IPS-15b (cell line): ENCODE data around the gene FGD2.

Experiments
- H3K27me3 ChIP-seq: one replicate; pipeline ENCODE4 v1.6.1; 2013; ENCODE audit warnings: low read length; ENCODE audit not compliant: control insufficient read depth, insufficient read depth
- H3K36me3 ChIP-seq: one replicate; pipeline ENCODE4 v1.6.1; 2013; ENCODE audit warnings: low read length; ENCODE audit not compliant: control insufficient read depth, insufficient read depth
- H3K4me1 ChIP-seq: one replicate; pipeline ENCODE4 v1.6.1; 2013; ENCODE audit warnings: mild to moderate bottlenecking, low read length; ENCODE audit not compliant: control insufficient read depth, insufficient read depth
- H3K4me3 ChIP-seq: one replicate; pipeline ENCODE4 v1.5.1; 2013; ENCODE audit warnings: low read depth, low read length
- H3K9ac ChIP-seq: one replicate; pipeline ENCODE4 v1.6.1; 2013; ENCODE audit warnings: low read depth, mild to moderate bottlenecking, low read length
- H3K9me3 ChIP-seq: one replicate; pipeline ENCODE4 v1.6.1; 2013; ENCODE audit warnings: mild to moderate bottlenecking, low read length; ENCODE audit not compliant: control insufficient read depth, insufficient read depth

Gene FGD2

DNA sequence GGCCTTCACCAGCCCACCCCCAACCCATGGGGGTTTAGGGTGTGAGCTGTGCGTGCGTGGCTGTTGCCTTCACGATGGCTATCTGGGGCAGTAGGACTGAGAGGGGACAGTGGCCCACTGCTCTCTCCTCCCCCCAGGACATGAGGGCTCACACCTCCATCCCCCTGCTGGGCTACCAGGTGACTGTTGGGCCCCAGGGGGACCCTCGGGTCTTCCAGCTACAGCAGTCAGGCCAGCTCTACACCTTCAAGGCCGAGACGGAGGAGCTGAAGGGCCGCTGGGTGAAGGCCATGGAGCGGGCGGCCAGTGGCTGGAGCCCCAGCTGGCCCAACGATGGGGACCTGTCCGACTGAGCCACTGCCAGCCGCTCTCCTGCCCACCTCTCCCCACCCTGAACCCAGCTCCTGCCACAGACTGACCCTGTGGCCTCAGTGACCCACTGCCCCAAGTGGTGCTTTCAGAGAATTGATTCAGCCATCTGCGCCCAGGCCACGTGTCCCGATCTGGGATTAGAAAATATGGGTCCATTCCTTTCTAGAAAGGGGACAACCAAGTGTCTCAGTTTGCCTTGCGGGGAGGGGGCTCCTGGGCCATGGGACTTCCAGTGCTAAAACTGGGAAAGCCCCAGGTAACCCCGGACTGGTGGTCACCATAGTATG is 22.5 kb downstream of the FGD2 start:
- no peak overlapping the region for H3K4me3 ChIP-seq
- no peak overlapping the region for H3K9ac ChIP-seq
- peaks cover 5% of the 10 kb centered on the region for H3K9me3 ChIP-seq
- H3K27me3 ChIP-seq, result no peaks in the 10 kb centered on the region
- H3K36me3 ChIP-seq, result no peaks in the 10 kb centered on the region
- peaks cover 4% of the 10 kb centered on the region for H3K4me1 ChIP-seq

DNA sequence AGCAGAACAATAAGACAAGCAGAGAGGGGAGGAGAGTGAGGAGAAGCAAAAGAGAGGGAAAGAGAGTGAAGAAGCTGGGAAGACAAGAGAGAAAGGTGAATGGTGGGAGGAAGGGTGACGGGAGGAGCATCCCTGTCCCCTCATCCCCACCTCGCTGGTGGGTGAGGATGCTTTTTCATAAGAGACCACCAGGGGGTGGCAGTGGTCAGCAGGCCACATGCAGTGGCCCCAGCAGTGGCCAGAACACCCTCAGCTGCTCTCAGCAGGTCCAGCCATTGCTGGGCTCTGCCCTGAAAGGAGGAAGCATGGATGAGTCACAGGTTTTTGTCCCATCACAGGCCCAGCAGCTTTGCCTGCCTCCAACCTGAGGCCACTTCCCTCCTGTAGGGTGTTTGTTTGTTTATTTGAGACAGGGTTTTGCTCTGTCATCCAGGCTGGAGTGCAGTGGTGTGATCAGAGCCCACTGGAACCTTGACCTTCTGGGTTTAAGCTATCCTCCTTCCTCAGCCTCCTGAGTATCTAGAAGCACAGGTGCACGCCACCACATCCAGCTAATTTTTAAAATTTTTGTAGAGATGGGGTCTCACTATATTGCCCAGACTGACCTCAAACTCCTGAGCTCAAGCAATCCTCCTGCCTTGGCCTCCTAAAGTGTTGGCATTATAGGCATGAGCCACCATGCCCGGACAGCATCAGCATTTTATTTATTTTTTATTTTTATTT is 24.0 kb downstream of the FGD2 start:
- Histone ChIP-seq H3K36me3 (no peaks in the 10 kb centered on the region), H3K9me3 (peaks cover 5% of the 10 kb centered on the region), H3K4me3 (no peak overlapping the region), H3K4me1 (no peaks in the 10 kb centered on the region), H3K27me3 (no peaks in the 10 kb centered on the region), H3K9ac (no peak overlapping the region)

DNA sequence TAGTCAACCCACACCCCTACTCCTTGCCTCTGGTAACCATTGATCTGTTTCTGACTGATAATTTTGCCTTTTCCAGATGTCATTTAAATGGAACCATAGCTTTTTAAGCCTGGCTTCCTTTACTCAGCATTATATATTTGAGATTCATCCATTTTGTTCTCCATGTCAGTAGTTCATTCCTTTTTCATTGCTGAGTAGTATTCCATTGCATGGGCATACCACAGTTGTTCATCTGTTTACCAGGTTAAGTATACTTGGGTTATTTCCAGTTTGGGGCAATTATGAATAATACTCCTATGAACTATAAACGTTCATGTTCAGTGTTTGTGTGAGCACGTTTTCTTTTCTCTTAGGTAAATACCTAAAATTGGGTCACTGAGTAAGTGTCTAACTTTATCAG is 25.1 kb downstream of the FGD2 start:
- no peaks in the 10 kb centered on the region for H3K36me3 ChIP-seq
- H3K4me1 ChIP-seq, result no peaks in the 10 kb centered on the region
- peaks cover 5% of the 10 kb centered on the region for H3K9me3 ChIP-seq
- H3K4me3 ChIP-seq, result no peak overlapping the region
- H3K9ac ChIP-seq, result no peak overlapping the region
- H3K27me3 ChIP-seq, result no peaks in the 10 kb centered on the region

DNA sequence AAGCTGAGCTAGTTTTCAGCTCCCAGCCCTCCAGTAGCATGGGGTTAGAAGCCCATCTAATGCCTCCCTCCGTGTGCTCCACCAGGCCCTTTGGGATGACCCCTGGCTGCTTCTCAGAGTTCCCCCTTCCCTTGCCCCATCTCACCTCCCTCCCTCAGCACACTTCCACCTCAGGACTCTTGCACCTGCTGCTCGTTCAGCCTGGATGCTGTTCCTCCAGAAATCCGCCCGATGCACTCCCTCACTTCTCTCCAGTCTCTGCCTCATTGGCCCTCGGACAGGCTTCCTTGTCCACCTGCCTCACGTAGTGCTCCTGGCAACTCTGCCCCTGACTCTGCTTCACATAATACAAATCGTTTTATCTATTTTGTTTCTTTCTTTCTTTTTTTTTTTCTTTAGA is 26.8 kb downstream of the FGD2 start:
- peaks cover 5% of the 10 kb centered on the region for H3K9me3 ChIP-seq
- H3K4me3 ChIP-seq, result no peak overlapping the region
- no peaks in the 10 kb centered on the region for H3K4me1 ChIP-seq
- no peaks in the 10 kb centered on the region for H3K27me3 ChIP-seq
- H3K9ac ChIP-seq, result no peak overlapping the region
- no peaks in the 10 kb centered on the region for H3K36me3 ChIP-seq

DNA sequence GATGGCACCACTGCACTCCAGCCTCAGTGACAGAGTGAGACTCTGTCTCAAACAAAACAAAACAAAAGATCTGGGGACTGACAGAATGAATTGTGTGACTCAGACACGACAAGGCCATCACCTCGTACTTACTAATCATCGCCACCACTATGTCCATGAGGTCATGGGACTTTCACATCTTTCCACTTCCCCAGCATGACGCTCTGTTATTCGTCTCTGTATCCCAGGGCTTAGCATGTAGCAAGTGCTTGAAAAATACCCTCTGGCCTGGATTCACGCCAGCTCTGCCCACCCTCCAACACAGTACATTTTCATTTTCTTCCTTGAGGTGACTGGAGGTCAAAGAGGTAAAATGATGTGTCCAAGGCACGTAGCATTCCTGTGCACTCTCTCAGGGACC is 27.8 kb downstream of the FGD2 start:
- H3K36me3 ChIP-seq, result no peaks in the 10 kb centered on the region
- H3K27me3 ChIP-seq, result no peaks in the 10 kb centered on the region
- no peak overlapping the region for H3K4me3 ChIP-seq
- H3K4me1 ChIP-seq, result no peaks in the 10 kb centered on the region
- H3K9ac ChIP-seq, result no peak overlapping the region
- H3K9me3 ChIP-seq, result peaks cover 5% of the 10 kb centered on the region

DNA sequence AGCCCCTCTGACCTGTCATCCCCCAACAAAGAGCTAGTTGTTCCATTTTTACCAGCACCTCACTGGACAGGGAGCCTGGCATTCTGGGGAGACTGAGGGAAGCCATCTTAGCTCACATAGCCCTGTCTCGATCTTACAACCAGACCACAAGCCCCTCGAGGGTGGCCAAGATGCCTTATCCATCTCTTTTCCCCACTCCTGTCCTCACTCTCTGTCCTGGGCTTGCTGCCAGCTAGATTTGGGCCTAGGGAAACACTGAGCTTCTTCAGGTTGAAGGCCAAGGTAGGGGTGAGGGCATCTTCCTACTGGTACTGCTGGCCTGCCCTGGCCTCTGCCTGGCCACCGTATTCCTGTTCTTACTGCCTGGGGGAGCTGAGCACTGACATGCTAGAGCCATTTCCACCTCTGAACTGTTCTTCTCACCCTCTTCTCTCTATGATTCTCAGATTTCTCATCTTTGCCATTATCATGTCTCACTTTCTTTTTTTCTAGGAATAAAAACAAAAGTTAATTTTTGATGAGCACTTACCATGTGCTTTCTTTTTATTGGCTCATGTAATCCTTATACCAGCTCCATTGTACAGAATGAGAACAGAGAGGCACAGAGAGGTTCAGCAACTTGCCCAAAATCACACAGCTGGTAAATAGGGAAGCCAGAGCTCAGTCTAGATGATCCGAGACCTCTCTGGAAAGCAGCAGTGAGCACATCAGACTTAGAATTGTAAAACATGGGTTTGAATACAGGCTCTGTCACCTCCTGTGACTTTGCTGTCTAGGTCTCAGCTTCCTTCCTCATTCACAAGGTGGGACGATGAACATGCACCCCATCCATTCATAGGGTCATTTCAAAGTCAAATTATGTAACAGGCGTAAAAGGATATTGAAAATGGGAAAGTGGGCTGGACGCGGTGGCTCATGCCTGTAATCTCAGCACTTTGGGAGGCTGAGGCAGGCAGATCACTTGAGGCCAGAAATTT is 28.7 kb downstream of the FGD2 start:
- no peaks in the 10 kb centered on the region for H3K27me3 ChIP-seq
- no peaks in the 10 kb centered on the region for H3K4me1 ChIP-seq
- no peak overlapping the region for H3K4me3 ChIP-seq
- no peak overlapping the region for H3K9ac ChIP-seq
- peaks cover 5% of the 10 kb centered on the region for H3K9me3 ChIP-seq
- no peaks in the 10 kb centered on the region for H3K36me3 ChIP-seq

DNA sequence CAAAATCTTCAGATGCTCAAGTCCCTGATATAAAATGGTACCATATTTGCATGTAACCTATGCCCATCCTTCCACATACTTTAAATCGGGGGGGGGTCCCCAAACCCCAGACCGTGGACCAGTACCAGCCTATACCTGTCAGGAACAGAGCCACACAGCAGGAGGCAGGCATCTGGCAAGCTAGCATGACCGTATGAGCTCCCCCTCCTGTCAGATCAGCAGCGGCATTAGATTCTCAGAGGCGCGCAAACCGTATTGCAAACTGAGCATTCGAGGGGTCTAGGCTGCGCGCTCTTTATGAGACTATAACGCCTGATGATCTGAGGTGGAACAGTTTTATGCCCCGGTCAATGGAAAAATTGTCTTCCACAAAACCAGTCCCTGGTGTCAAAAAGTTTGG is 30.7 kb downstream of the FGD2 start:
- Histone ChIP-seq H3K9ac (no peak overlapping the region), H3K9me3 (no peaks in the 10 kb centered on the region), H3K27me3 (no peaks in the 10 kb centered on the region), H3K36me3 (no peaks in the 10 kb centered on the region), H3K4me1 (no peaks in the 10 kb centered on the region), H3K4me3 (no peak overlapping the region)

DNA sequence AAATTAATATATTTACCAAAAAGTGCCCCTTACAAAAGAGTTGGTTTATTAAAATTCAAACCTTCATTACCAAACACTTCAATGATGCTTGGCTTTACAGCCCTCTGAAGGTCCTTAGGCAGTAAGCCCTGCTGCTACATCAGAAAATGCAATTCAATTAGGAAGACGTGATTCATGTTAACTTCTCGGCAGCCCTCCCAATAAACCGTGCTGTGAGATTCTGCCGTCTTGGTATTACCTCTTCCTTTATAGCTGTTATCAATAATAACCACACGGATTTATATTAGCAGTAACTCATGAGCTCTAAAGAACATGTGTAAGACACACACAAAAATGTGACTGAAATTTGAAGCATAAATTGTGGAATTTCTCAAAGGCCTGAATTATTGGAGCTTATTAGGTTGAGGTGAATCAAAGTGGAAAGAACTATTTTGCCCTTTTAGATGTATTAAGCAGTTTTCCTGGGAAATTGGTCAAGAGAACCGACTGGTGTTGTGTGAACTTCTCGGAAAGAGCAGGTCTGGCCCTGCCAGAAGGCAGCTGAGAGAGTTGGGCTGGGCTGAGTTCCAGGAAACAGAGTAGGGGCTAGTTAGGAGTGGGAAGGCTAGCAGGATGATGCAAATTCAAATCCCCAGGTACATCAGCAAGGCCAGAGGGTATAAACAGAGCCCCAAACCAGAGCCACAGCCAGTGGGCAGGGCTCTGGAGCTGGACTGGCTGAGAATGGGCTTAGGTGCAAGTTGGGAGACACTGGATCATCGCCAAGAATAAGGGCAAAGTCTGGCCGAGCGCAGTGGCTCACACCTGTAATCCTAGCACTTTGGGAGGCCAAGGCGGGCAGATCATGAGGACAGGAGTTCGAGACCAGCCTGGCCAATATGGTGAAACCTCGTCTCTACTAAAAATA is 33.1 kb downstream of the FGD2 start:
- Histone ChIP-seq H3K27me3 (no peaks in the 10 kb centered on the region), H3K9ac (no peak overlapping the region), H3K9me3 (no peaks in the 10 kb centered on the region), H3K36me3 (no peaks in the 10 kb centered on the region), H3K4me3 (no peak overlapping the region), H3K4me1 (no peaks in the 10 kb centered on the region)

DNA sequence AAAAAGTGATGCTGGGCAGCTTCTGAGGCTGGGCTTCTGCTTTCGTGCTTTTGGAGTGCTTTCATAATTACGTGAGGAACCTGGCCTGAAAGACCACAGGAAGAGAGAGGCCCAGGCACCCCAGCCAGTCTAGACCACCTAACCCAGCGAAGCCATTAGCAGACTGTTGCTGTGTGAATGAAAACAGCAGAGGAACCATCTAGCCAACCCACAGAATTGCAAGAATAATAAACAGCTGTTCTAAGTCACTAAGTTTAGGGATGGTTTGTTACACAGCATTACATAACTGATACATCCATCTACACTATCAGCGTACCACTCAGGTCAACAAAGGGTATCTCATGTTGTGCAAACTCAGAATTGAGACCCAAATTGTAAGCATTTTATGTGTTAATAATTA is 34.5 kb downstream of the FGD2 start:
- no peak overlapping the region for H3K9ac ChIP-seq
- no peak overlapping the region for H3K4me3 ChIP-seq
- no peaks in the 10 kb centered on the region for H3K4me1 ChIP-seq
- no peaks in the 10 kb centered on the region for H3K36me3 ChIP-seq
- no peaks in the 10 kb centered on the region for H3K27me3 ChIP-seq
- no peaks in the 10 kb centered on the region for H3K9me3 ChIP-seq

DNA sequence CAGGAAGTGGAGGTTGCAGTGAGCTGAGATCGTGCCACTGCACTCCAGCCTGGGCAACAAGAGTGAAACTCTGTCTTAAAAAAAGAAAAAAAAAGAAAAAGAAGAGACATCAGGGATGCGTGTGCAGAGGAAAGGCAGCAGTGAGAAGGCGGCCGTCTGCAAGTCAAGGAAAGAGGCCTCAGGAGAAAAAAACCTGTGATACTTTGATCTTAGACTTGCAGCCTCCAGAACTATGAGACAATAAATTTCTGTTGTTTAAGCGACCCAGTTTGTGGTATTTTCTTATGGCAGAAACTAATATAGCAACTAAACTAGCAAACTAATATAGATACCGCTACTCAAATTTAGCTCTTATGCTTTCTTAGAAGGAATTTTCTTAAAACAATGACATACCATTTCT is 36.1 kb downstream of the FGD2 start:
- no peak overlapping the region for H3K4me3 ChIP-seq
- no peaks in the 10 kb centered on the region for H3K36me3 ChIP-seq
- H3K27me3 ChIP-seq, result no peaks in the 10 kb centered on the region
- no peaks in the 10 kb centered on the region for H3K4me1 ChIP-seq
- no peaks in the 10 kb centered on the region for H3K9me3 ChIP-seq
- no peak overlapping the region for H3K9ac ChIP-seq

DNA sequence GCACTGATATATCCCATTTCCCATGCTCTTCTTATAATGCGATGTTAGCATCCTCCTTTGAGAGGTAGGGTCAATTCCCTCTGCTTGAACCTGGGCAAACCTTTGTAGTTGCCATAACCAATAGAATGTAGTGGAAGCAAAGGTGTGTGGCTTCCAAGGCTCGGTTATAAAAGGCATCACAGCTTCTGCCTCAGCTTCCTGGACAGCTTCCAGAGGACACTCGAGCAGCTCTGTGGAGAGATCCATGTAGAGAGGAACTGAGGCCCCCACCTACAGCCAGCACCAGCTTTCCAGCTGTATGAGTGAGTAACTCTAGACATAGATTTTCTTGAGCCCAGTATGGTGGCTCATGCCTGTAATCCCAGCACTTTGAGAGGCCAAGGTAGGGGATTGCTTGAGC is 36.7 kb downstream of the FGD2 start:
- no peaks in the 10 kb centered on the region for H3K9me3 ChIP-seq

More for the DNA sequence above, 36.7 kb downstream of the FGD2 start:
- H3K4me3 ChIP-seq, result no peak overlapping the region
- H3K4me1 ChIP-seq, result no peaks in the 10 kb centered on the region
- H3K27me3 ChIP-seq, result no peaks in the 10 kb centered on the region
- H3K9ac ChIP-seq, result no peak overlapping the region
- no peaks in the 10 kb centered on the region for H3K36me3 ChIP-seq
